NCI-H128 (cell line): Measurements from ENCODE around the gene FCER2.

ENCODE experiments used
- DNase-seq: peaks from one replicate; lab custom pipeline; 2025; ENCODE audit not compliant: unreplicated experiment; lab: John Stamatoyannopoulos, UW

The FCER2 gene

GRCh38 chr19:7678971-7679751 lies 22.8 kb downstream of the FCER2 start:
- DNase-seq = no peak

- DNase-seq = no peak
These were observed 24.1 kb downstream of the FCER2 start for GRCh38 chr19:7677669-7678311.

GRCh38 chr19:7676854-7677253 lies 25.1 kb downstream of the FCER2 start, which contains the start of gene MCEMP1:
MCEMP1 (plus strand) TSS chr19:7677090; CDS start chr19:7677121, 31 bp downstream.
- DNase-seq = no peak

- no peak for DNase-seq
These were observed 25.6 kb downstream of the FCER2 start for GRCh38 chr19:7676376-7676775.

- DNase-seq = no peak
These were observed 27.6 kb downstream of the FCER2 start for GRCh38 chr19:7674010-7675005.

- DNase-seq = no peak
These were observed 29.4 kb downstream of the FCER2 start for GRCh38 chr19:7672522-7672921.

GRCh38 chr19:7670790-7671189 lies 31.1 kb downstream of the FCER2 start:
- DNase-seq = no peak

- DNase-seq = no peak
These were observed 31.7 kb downstream of the FCER2 start for GRCh38 chr19:7670150-7670783.

GRCh38 chr19:7669641-7670040 lies 32.3 kb downstream of the FCER2 start:
- DNase-seq = no peak

GRCh38 chr19:7668842-7669241 lies 33.1 kb downstream of the FCER2 start, which contains the start of gene RETN:
RETN (plus strand) TSS chr19:7669049; CDS start chr19:7669327, 278 bp downstream.
- no peak for DNase-seq

- DNase-seq = no peak
These were observed 36.9 kb downstream of the FCER2 start for GRCh38 chr19:7665076-7665475.

- no peak for DNase-seq
These were observed 38.2 kb downstream of the FCER2 start for GRCh38 chr19:7663706-7664105.

GRCh38 chr19:7662657-7663056 lies 39.3 kb downstream of the FCER2 start:
- no peak for DNase-seq

GRCh38 chr19:7661744-7662538 lies 40.0 kb downstream of the FCER2 start:
- DNase-seq = no peak

GRCh38 chr19:7658219-7658686 lies 43.7 kb downstream of the FCER2 start:
- no peak for DNase-seq

- no peak for DNase-seq
These were observed 44.7 kb downstream of the FCER2 start for GRCh38 chr19:7657131-7657751.

GRCh38 chr19:7655581-7655980 lies 46.4 kb downstream of the FCER2 start:
- DNase-seq = no peak

GRCh38 chr19:7654401-7654800 lies 47.5 kb downstream of the FCER2 start:
- no peak for DNase-seq

GRCh38 chr19:7652061-7652641 lies 49.8 kb downstream of the FCER2 start:
- DNase-seq = peak; percentile 60
